ENCODE data around the gene SNF8. TPM values are rescaled to one million over a fixed set of nuclear protein-coding genes. Genes with fewer than 3 reads are reported as not detected.

The SNF8 gene
- polyA plus RNA-seq, 1 donor from 2014 or later, result 171 TPM

- TF ChIP-seq, protein P1, sequence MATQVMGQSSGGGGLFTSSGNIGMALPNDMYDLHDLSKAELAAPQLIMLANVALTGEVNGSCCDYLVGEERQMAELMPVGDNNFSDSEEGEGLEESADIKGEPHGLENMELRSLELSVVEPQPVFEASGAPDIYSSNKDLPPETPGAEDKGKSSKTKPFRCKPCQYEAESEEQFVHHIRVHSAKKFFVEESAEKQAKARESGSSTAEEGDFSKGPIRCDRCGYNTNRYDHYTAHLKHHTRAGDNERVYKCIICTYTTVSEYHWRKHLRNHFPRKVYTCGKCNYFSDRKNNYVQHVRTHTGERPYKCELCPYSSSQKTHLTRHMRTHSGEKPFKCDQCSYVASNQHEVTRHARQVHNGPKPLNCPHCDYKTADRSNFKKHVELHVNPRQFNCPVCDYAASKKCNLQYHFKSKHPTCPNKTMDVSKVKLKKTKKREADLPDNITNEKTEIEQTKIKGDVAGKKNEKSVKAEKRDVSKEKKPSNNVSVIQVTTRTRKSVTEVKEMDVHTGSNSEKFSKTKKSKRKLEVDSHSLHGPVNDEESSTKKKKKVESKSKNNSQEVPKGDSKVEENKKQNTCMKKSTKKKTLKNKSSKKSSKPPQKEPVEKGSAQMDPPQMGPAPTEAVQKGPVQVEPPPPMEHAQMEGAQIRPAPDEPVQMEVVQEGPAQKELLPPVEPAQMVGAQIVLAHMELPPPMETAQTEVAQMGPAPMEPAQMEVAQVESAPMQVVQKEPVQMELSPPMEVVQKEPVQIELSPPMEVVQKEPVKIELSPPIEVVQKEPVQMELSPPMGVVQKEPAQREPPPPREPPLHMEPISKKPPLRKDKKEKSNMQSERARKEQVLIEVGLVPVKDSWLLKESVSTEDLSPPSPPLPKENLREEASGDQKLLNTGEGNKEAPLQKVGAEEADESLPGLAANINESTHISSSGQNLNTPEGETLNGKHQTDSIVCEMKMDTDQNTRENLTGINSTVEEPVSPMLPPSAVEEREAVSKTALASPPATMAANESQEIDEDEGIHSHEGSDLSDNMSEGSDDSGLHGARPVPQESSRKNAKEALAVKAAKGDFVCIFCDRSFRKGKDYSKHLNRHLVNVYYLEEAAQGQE (IDR thresholded peaks at IDR 0.05; ENCODE audit: borderline replicate concordance), result no peak
- TF ChIP-seq RAD21 (conservative IDR thresholded peaks at IDR 0.05) (no peak), MXI1 (conservative IDR thresholded peaks at IDR 0.05; ENCODE audit: poor library complexity, severe bottlenecking) (no peak), EZH2 (IDR thresholded peaks at IDR 0.05; ENCODE audit: borderline replicate concordance, insufficient read depth, low read length, poor library complexity, severe bottlenecking) (no peak), POLR2AphosphoS5 (IDR thresholded peaks at IDR 0.05) (no peak), CTCF (IDR thresholded peaks at IDR 0.05; ENCODE audit: poor library complexity, severe bottlenecking) (no peak), SMC3 (conservative IDR thresholded peaks at IDR 0.05; ENCODE audit: poor library complexity) (no peak), TAF1 (IDR thresholded peaks at IDR 0.05; ENCODE audit: low read depth) (no peak), EP300 (conservative IDR thresholded peaks at IDR 0.05; ENCODE audit: poor library complexity, severe bottlenecking) (no peak)
- Histone ChIP-seq H3K27ac (ENCODE audit: low read length) (no peak overlapping the region), H3K9me3 (ENCODE audit: low read length) (no peaks in the 10 kb centered on the region), H4K20me1 (ENCODE audit: insufficient read depth) (no peaks in the 10 kb centered on the region), H3K9ac (ENCODE audit: low read length) (no peak overlapping the region), H3F3A (ENCODE audit: insufficient read depth, low read length, poor library complexity, severe bottlenecking) (peaks cover 2% of the 10 kb centered on the region), H3K36me3 (ENCODE audit: insufficient read depth, low read length) (no peaks in the 10 kb centered on the region), H3K4me3 (ENCODE audit: low read length) (no peak overlapping the region), H3K4me2 (ENCODE audit: low read length) (no peak overlapping the region), H3K79me2 (replicated peaks; ENCODE audit: insufficient read depth, low read length) (peaks cover 18% of the 10 kb centered on the region), H3K27me3 (ENCODE audit: insufficient read depth, low read depth, low read length) (no peaks in the 10 kb centered on the region), H2AFZ (ENCODE audit: low read depth, low read length) (no peak overlapping the region), H3K9me2 (ENCODE audit: insufficient read depth, low read length) (no peaks in the 10 kb centered on the region)
Measured at GRCh38 chr17:48993305-48993704, 48.7 kb upstream of the SNF8 start.

DNA sequence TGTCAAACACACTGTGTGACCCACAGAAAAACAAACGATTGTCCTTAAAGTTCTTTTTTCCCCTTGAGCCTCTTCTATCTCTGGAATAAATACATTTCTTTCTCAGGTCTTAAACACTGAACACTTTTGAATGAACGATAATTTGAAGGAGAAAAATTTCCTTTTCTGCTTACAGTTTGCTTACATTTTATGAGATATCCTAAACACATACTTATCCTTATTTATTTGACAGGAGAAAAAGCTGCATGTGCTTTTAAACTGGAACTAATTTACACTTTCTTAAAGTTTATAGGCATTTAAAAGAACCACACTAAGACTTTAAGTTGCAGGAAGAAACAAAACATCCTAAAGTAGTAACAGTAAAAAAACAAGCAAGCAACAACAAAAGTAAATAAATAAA lies 47.8 kb upstream of the SNF8 start:
- H3K9ac ChIP-seq (ENCODE audit: low read length), result no peak overlapping the region
- no peak overlapping the region for H3K4me2 ChIP-seq (ENCODE audit: low read length)
- H3K79me2 ChIP-seq (replicated peaks; ENCODE audit: insufficient read depth, low read length), result peaks cover 10% of the 10 kb centered on the region
- H3K27ac ChIP-seq (ENCODE audit: low read length), result no peak overlapping the region
- no peaks in the 10 kb centered on the region for H4K20me1 ChIP-seq (ENCODE audit: insufficient read depth)
- TF ChIP-seq MXI1 (conservative IDR thresholded peaks at IDR 0.05; ENCODE audit: poor library complexity, severe bottlenecking) (no peak), RAD21 (conservative IDR thresholded peaks at IDR 0.05) (no peak), SMC3 (conservative IDR thresholded peaks at IDR 0.05; ENCODE audit: poor library complexity) (no peak), POLR2AphosphoS5 (IDR thresholded peaks at IDR 0.05) (no peak)
- TF ChIP-seq, protein P1 (IDR thresholded peaks at IDR 0.05; ENCODE audit: borderline replicate concordance), result no peak
- H3K9me3 ChIP-seq (ENCODE audit: low read length), result no peaks in the 10 kb centered on the region
- H3K4me3 ChIP-seq (ENCODE audit: low read length), result no peak overlapping the region
- no peaks in the 10 kb centered on the region for H3K27me3 ChIP-seq (ENCODE audit: insufficient read depth, low read depth, low read length)
- peaks cover 2% of the 10 kb centered on the region for H3F3A ChIP-seq (ENCODE audit: insufficient read depth, low read length, poor library complexity, severe bottlenecking)
- no peaks in the 10 kb centered on the region for H3K36me3 ChIP-seq (ENCODE audit: insufficient read depth, low read length)
- no peaks in the 10 kb centered on the region for H3K9me2 ChIP-seq (ENCODE audit: insufficient read depth, low read length)
- no peak overlapping the region for H2AFZ ChIP-seq (ENCODE audit: low read depth, low read length)
